ENCODE data around the gene GORASP2.

DNA sequence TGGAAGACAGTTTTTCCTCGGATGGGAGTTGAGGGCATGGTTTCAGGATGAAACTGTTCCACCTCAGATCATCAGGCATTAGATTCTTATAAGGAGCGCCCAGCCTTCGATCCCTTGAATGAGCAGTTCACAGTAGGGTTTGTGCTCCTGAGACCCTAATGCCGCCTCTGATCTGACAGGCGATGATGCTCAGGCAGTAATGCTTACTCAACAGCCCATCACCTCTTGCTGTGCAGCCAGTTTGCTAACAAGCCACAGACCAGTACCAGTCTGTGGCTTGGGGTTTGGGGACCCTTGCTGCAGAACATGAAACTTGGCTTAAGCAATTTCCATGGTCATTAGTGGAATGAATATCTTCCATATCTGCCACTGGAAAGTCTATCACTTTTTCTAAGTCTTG is 56.4 kb downstream of the GORASP2 start:
- TF ChIP-seq, protein P1, sequence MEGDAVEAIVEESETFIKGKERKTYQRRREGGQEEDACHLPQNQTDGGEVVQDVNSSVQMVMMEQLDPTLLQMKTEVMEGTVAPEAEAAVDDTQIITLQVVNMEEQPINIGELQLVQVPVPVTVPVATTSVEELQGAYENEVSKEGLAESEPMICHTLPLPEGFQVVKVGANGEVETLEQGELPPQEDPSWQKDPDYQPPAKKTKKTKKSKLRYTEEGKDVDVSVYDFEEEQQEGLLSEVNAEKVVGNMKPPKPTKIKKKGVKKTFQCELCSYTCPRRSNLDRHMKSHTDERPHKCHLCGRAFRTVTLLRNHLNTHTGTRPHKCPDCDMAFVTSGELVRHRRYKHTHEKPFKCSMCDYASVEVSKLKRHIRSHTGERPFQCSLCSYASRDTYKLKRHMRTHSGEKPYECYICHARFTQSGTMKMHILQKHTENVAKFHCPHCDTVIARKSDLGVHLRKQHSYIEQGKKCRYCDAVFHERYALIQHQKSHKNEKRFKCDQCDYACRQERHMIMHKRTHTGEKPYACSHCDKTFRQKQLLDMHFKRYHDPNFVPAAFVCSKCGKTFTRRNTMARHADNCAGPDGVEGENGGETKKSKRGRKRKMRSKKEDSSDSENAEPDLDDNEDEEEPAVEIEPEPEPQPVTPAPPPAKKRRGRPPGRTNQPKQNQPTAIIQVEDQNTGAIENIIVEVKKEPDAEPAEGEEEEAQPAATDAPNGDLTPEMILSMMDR (optimal IDR thresholded peaks at IDR 0.05 in 1 of 3, IDR thresholded peaks at IDR 0.05 in 1 of 3, conservative IDR thresholded peaks at IDR 0.05 in 1 of 3; ENCODE audit: extremely low read depth in 1 of 3, insufficient read depth in 2 of 3, low read length in 3 of 3): no peak
- TF ChIP-seq EZH2 (IDR thresholded peaks at IDR 0.05; ENCODE audit: low read length): no peak
